ENCODE results near the gene FHOD3. TPM values are rescaled to one million over a fixed set of nuclear protein-coding genes. Genes with fewer than 3 reads are reported as not detected.

The FHOD3 gene
- total RNA-seq, 4 donors from 2014 or later: 0.26 to 13.8 (median 4.9) TPM; not detected in 1

DNA sequence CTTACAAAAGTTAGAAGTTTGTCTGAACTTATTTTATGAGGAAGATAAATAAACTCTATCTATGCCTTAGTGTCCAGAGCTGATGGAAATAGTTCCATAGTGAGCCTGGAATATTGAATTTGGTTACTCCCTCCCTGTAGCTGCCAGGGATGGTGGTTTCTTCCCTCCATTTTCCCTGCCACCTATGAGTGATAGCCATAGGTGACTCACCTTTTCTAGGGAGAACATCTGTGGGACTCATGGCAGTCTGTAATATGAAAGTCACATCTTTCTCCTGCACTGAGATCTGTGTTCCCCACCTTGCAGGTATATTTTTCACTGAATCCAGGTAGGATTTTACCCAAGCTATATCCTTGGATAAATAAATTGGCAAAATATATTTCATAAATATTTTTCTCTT is 382.5 kb downstream of the FHOD3 start:
- H3K27me3 ChIP-seq: no peaks in the 10 kb centered on the region
- no peak for DNase-seq
- H3K9me3 ChIP-seq: no peaks in the 10 kb centered on the region
- no peak overlapping the region for H3K4me3 ChIP-seq
- H3K4me1 ChIP-seq: no peaks in the 10 kb centered on the region
- no peak overlapping the region for H3K27ac ChIP-seq
- TF ChIP-seq, protein P1, sequence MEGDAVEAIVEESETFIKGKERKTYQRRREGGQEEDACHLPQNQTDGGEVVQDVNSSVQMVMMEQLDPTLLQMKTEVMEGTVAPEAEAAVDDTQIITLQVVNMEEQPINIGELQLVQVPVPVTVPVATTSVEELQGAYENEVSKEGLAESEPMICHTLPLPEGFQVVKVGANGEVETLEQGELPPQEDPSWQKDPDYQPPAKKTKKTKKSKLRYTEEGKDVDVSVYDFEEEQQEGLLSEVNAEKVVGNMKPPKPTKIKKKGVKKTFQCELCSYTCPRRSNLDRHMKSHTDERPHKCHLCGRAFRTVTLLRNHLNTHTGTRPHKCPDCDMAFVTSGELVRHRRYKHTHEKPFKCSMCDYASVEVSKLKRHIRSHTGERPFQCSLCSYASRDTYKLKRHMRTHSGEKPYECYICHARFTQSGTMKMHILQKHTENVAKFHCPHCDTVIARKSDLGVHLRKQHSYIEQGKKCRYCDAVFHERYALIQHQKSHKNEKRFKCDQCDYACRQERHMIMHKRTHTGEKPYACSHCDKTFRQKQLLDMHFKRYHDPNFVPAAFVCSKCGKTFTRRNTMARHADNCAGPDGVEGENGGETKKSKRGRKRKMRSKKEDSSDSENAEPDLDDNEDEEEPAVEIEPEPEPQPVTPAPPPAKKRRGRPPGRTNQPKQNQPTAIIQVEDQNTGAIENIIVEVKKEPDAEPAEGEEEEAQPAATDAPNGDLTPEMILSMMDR (IDR thresholded peaks at IDR 0.05): no peak
- TF ChIP-seq POLR2A (IDR thresholded peaks at IDR 0.05): no peak
- no peaks in the 10 kb centered on the region for H3K36me3 ChIP-seq
- intact Hi-C loops (cut with DNase I; ENCODE audit: low total_unique reads): no loop called here

DNA sequence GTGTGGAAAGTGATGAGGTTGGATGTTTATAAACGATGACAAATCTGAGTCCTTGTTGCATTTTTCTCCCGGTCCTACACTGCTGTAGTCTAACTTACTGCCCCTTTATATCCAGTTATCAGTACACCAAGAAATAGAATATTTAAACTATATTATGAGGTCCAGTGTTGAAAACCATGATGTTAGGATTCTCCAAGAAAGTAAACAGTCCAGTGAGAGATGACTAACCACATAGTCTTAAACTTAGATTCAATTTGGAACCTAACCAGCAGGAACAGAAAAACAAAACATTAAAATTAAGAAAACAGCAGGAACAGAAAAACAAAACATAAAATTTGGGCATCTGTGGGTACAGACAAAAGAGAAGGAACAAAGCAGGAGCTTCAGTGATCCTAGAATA is 388.1 kb downstream of the FHOD3 start:
- Histone ChIP-seq H3K36me3 (no peaks in the 10 kb centered on the region), H3K4me1 (no peaks in the 10 kb centered on the region), H3K9me3 (no peaks in the 10 kb centered on the region), H3K27me3 (no peaks in the 10 kb centered on the region), H3K27ac (no peak overlapping the region), H3K4me3 (no peak overlapping the region)
- TF ChIP-seq POLR2A (IDR thresholded peaks at IDR 0.05): no peak
- TF ChIP-seq, protein P1 (IDR thresholded peaks at IDR 0.05): no peak
- intact Hi-C loops (cut with DNase I; ENCODE audit: low total_unique reads): no loop called here
- no peak for DNase-seq

DNA sequence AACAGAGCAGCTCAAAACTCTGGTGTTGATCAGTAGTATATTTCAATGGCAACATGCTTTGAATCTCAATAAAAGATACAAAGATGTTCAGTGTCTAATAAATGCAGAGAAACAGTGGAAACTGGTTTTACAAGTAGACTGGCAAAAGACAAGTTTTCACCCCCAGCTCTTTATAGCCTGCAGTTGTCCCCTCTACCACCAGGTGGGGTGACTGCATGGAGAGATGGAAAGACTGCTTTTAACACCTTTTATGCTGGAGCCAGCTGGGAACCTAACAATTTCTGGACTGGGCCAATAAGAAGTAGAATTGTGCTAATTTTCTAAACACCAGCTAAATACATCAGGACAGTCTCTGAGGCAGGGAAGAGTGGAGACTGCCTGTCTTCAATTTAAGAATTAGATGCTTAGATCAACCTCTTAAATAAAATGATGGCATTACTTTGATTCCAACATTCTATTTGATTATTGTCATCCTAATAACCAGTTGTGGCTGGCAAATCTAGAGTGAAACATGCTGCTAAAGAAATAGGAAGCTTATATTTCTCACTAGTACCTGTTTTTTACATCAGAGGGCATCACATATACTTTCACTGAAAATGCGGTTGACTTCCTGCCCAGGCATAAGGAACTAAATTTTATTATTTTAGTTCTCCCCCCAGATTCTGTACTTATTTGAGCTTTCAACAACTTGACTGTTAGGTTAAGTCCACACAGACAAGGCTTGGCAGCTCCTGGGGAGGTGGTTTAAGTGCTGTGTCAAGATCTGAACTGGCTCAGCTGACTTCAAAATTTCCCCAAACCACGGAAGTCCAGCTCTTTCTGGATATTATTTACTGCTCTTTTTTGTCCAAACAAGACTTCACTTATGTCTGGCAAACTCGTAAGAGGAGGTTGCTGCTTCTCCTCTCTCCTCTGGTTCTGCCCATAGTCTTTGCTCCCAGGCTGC is 390.8 kb downstream of the FHOD3 start:
- no peaks in the 10 kb centered on the region for H3K9me3 ChIP-seq
- no peak overlapping the region for H3K27ac ChIP-seq
- H3K4me3 ChIP-seq: no peak overlapping the region
- no peaks in the 10 kb centered on the region for H3K36me3 ChIP-seq
- no peaks in the 10 kb centered on the region for H3K27me3 ChIP-seq
- peaks cover 0 to 2% of the 10 kb centered on the region in 2 donors for H3K4me1 ChIP-seq
- intact Hi-C loops (cut with DNase I; ENCODE audit: low total_unique reads): no loop called here
- TF ChIP-seq, protein P1 (IDR thresholded peaks at IDR 0.05): peak; percentile 65 to 77 (median 71)
- TF ChIP-seq POLR2A (IDR thresholded peaks at IDR 0.05): no peak
- peak; percentile 45 to 52 for DNase-seq

DNA sequence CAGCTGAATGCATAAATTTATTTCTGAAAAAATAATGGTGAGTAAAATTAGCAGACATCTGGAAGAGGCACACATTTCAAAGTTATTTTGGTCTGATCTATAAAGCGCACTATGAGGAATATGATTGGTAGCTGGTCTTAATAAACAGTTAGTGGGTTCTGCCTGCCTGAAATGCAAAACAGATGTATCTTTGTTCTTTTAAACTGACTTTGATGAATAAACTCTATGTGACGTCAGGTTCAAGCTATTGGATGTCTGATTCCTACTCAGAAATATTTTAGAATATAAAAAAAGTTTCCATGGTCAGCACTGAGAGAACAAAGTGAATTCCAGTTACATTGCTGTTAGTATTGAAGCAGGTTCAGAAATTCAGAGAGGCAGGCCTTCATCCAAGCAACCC is 394.9 kb downstream of the FHOD3 start:
- Histone ChIP-seq H3K4me3 (no peak overlapping the region), H3K27me3 (no peaks in the 10 kb centered on the region), H3K9me3 (no peaks in the 10 kb centered on the region), H3K27ac (no peak overlapping the region), H3K36me3 (no peaks in the 10 kb centered on the region), H3K4me1 (peaks cover 0 to 5% of the 10 kb centered on the region in 2 donors)
- no peak for DNase-seq
- no peak for TF ChIP-seq POLR2A (IDR thresholded peaks at IDR 0.05)
- TF ChIP-seq, protein P1 (IDR thresholded peaks at IDR 0.05): no peak
- intact Hi-C loops (cut with DNase I; ENCODE audit: low total_unique reads): no loop called here

DNA sequence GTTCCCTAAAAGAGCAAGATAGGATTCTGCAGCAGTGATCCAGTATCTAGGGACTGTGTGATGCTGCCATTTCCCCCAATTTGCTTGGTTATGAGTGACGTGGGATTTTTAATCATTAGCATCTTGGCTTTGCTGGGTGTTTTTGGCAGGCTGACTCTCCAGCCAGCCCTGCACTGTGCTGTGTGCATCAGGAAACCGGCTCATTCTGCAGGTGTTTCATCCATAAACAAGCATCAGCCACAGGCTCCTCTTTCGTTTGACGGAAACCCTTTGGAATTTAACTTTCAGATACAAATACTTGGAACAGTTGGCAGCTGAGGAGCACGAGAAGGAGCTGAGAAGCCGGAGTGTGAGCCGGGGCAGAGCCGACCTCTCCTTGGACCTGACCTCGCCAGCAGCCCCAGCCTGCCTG is 395.4 kb downstream of the FHOD3 start:
- no peaks in the 10 kb centered on the region for H3K9me3 ChIP-seq
- H3K4me1 ChIP-seq: peaks cover 0 to 5% of the 10 kb centered on the region in 2 donors
- intact Hi-C loops (cut with DNase I; ENCODE audit: low total_unique reads): no loop called here
- no peak overlapping the region for H3K27ac ChIP-seq
- H3K4me3 ChIP-seq: no peak overlapping the region
- no peaks in the 10 kb centered on the region for H3K27me3 ChIP-seq
- no peaks in the 10 kb centered on the region for H3K36me3 ChIP-seq
- no peak for DNase-seq
- TF ChIP-seq, protein P1 (IDR thresholded peaks at IDR 0.05): no peak
- no peak for TF ChIP-seq POLR2A (IDR thresholded peaks at IDR 0.05)

All from uterus (tissue), 4 donors.